Metanephros (tissue), 1 donor: ENCODE data around the gene TGFBRAP1. TPM values are rescaled to one million over a fixed set of nuclear protein-coding genes. Genes with fewer than 3 reads are reported as not detected.

Source experiments
- total RNA-seq: library from RNA; depleted of rRNA; stranded (reverse); fragments of >200 nt; gene quantifications from one replicate; pipeline ENCODE4 v1.2.3, GENCODE V29; 2014

TGFBRAP1 gene
- total RNA-seq = 17.0 TPM

GRCh38 chr2:105329561-105330495 lies at the start of gene TGFBRAP1:
TSS of gene TGFBRAP1 (minus strand) at chr2:105329735. CDS start at chr2:105308301, 21,434 bp downstream.

GRCh38 chr2:105337122-105338019 lies 7.8 kb upstream of the TGFBRAP1 start, which contains the start of gene C2orf49:
TSS of gene C2orf49 (plus strand) at chr2:105337540. CDS start at chr2:105337588, 48 bp downstream.

GRCh38 chr2:105241443-105241842 lies 88.1 kb downstream of the TGFBRAP1 start, which contains the start of gene GPR45:
TSS of gene GPR45 (plus strand) at chr2:105241743. CDS start at chr2:105241859, 116 bp downstream.

Other genes starting within 250 kb of the TGFBRAP1 start
- not detected for gene GPR45, start 88.0 kb downstream of the TGFBRAP1 start, total RNA-seq
- gene C2orf49, start 7.8 kb upstream of the TGFBRAP1 start, total RNA-seq = 12.4 TPM
- gene FHL2, start 69.3 kb upstream of the TGFBRAP1 start, total RNA-seq = 62.2 TPM